ENCODE data around the gene TLNRD1.

Gene TLNRD1

GRCh38 chr15:81000624-81001151 is at the start of gene TLNRD1:
TLNRD1 (plus strand) TSS chr15:81000923; CDS start chr15:81002272, 1,349 bp downstream.
- Histone ChIP-seq H2AFZ (ENCODE audit: low read depth, low read length, severe bottlenecking) (peak within 1 kb of the TSS; percentile 42), H3K27me3 (ENCODE audit: low read length) (no peaks in the 10 kb centered on the region), H3K79me2 (ENCODE audit: insufficient read depth, low read length) (peaks cover 41% of the 10 kb centered on the region)

DNA sequence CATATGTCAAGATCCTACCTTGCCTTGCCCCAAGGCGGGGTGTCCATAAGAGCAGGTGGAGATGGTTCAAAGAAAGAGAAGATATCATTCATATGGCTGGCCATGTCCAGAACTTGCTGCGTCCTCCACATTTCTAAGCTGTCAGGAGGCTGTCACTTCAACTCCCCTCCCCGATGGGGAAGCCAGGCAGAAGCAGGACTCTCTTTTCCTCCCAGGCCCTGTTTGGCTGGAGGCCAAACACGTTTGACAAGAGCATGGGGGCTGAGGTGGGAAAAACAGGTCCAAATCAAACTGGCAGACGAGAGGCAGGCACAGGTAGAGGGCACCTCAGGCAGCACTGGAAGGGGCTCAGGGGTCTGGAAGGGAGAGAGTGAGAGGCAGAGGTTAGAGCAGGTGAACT is 48.8 kb upstream of the TLNRD1 start:
- TF ChIP-seq CTCF (IDR thresholded peaks at IDR 0.05; ENCODE audit: insufficient read depth, low read length, poor library complexity, severe bottlenecking) = no peak
- no peak for TF ChIP-seq EZH2phosphoT487 (conservative IDR thresholded peaks at IDR 0.05; ENCODE audit: low read length)
- H3K36me3 ChIP-seq (ENCODE audit: low read length) = no peaks in the 10 kb centered on the region

More at GRCh38 chr15:81000624-81001151, at the start of gene TLNRD1:
- no peaks in the 10 kb centered on the region for H3K9me2 ChIP-seq (replicated peaks; ENCODE audit: insufficient read depth, low read length)
- TF ChIP-seq CTCF (IDR thresholded peaks at IDR 0.05; ENCODE audit: insufficient read depth, low read length, poor library complexity, severe bottlenecking) (no peak), EZH2phosphoT487 (conservative IDR thresholded peaks at IDR 0.05; ENCODE audit: low read length) (no peak)
- H4K20me1 ChIP-seq (ENCODE audit: low read depth, low read length) = peaks cover 9% of the 10 kb centered on the region; the same call in 1 of the 2 replicates
- peak within 1 kb of the TSS; percentile 62 for H3K4me3 ChIP-seq (ENCODE audit: insufficient read depth, low read length, poor library complexity, severe bottlenecking)
- H3F3A ChIP-seq (ENCODE audit: insufficient read depth) = peaks cover 36% of the 10 kb centered on the region
- peaks cover 10% of the 10 kb centered on the region; the same call in 1 of the 2 replicates for H3K36me3 ChIP-seq (ENCODE audit: low read length)
- H3K9me3 ChIP-seq (ENCODE audit: insufficient read depth, low read length) = no peaks in the 10 kb centered on the region
- peak within 1 kb of the TSS; percentile 65 for H3K27ac ChIP-seq (ENCODE audit: low read depth, low read length)
- peak within 1 kb of the TSS; percentile 78 for H3K4me2 ChIP-seq (ENCODE audit: low read depth, low read length, poor library complexity, severe bottlenecking)
- H3K9ac ChIP-seq (ENCODE audit: low read length) = peak within 1 kb of the TSS; percentile 73

GRCh38 chr15:80953001-80953952 is 47.4 kb upstream of the TLNRD1 start:
- Histone ChIP-seq H3K36me3 (ENCODE audit: low read length) (no peaks in the 10 kb centered on the region), H3K9ac (ENCODE audit: low read length) (no peak overlapping the region), H4K20me1 (ENCODE audit: low read depth, low read length) (no peaks in the 10 kb centered on the region), H3K9me2 (replicated peaks; ENCODE audit: insufficient read depth, low read length) (no peaks in the 10 kb centered on the region), H3F3A (ENCODE audit: insufficient read depth) (no peaks in the 10 kb centered on the region), H3K9me3 (ENCODE audit: insufficient read depth, low read length) (no peaks in the 10 kb centered on the region), H3K4me3 (ENCODE audit: insufficient read depth, low read length, poor library complexity, severe bottlenecking) (no peak overlapping the region), H3K27me3 (ENCODE audit: low read length) (no peaks in the 10 kb centered on the region), H3K27ac (ENCODE audit: low read depth, low read length) (no peak overlapping the region), H2AFZ (ENCODE audit: low read depth, low read length, severe bottlenecking) (no peak overlapping the region), H3K4me2 (ENCODE audit: low read depth, low read length, poor library complexity, severe bottlenecking) (no peak overlapping the region), H3K79me2 (ENCODE audit: insufficient read depth, low read length) (no peaks in the 10 kb centered on the region)
- TF ChIP-seq EZH2phosphoT487 (conservative IDR thresholded peaks at IDR 0.05; ENCODE audit: low read length) = no peak
- TF ChIP-seq CTCF (IDR thresholded peaks at IDR 0.05; ENCODE audit: insufficient read depth, low read length, poor library complexity, severe bottlenecking) = no peak

More for the DNA sequence above, 48.8 kb upstream of the TLNRD1 start:
- Histone ChIP-seq H3K9me3 (ENCODE audit: insufficient read depth, low read length) (no peaks in the 10 kb centered on the region), H3K79me2 (ENCODE audit: insufficient read depth, low read length) (no peaks in the 10 kb centered on the region), H3K9ac (ENCODE audit: low read length) (no peak overlapping the region), H3F3A (ENCODE audit: insufficient read depth) (no peaks in the 10 kb centered on the region), H3K27me3 (ENCODE audit: low read length) (no peaks in the 10 kb centered on the region), H3K9me2 (replicated peaks; ENCODE audit: insufficient read depth, low read length) (no peaks in the 10 kb centered on the region), H3K27ac (ENCODE audit: low read depth, low read length) (no peak overlapping the region), H2AFZ (ENCODE audit: low read depth, low read length, severe bottlenecking) (no peak overlapping the region), H3K4me3 (ENCODE audit: insufficient read depth, low read length, poor library complexity, severe bottlenecking) (no peak overlapping the region), H4K20me1 (ENCODE audit: low read depth, low read length) (no peaks in the 10 kb centered on the region), H3K4me2 (ENCODE audit: low read depth, low read length, poor library complexity, severe bottlenecking) (no peak overlapping the region)
